ENCODE results near the gene SH3RF3.
A peak's percentile ranks its signal among the peaks of the same experiment; 100 is the strongest.

GRCh38 chr2:109510136-109511028, 381.4 kb downstream of the SH3RF3 start:
- TF ChIP-seq, protein P1, sequence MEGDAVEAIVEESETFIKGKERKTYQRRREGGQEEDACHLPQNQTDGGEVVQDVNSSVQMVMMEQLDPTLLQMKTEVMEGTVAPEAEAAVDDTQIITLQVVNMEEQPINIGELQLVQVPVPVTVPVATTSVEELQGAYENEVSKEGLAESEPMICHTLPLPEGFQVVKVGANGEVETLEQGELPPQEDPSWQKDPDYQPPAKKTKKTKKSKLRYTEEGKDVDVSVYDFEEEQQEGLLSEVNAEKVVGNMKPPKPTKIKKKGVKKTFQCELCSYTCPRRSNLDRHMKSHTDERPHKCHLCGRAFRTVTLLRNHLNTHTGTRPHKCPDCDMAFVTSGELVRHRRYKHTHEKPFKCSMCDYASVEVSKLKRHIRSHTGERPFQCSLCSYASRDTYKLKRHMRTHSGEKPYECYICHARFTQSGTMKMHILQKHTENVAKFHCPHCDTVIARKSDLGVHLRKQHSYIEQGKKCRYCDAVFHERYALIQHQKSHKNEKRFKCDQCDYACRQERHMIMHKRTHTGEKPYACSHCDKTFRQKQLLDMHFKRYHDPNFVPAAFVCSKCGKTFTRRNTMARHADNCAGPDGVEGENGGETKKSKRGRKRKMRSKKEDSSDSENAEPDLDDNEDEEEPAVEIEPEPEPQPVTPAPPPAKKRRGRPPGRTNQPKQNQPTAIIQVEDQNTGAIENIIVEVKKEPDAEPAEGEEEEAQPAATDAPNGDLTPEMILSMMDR (IDR thresholded peaks at IDR 0.05) = peak; percentile 85 to 94 (median 89)
- TF ChIP-seq POLR2AphosphoS5 (IDR thresholded peaks at IDR 0.05) = no peak

Measured in breast epithelium (tissue), 3 donors.